ENCODE data around the gene MFSD11.

- TF ChIP-seq CTCF (conservative IDR thresholded peaks at IDR 0.05; ENCODE audit: low read length) (no peak), EZH2phosphoT487 (IDR thresholded peaks at IDR 0.05; ENCODE audit: borderline replicate concordance) (no peak)
Measured at GRCh38 chr17:76824093-76824492, 86.2 kb downstream of the MFSD11 start.

All from Loucy (cell line).